Keratinocyte (primary cell): Measurements from ENCODE around the gene MT4. TPM values are rescaled to one million over a fixed set of nuclear protein-coding genes. Genes with fewer than 3 reads are reported as not detected.

Experiments used
- DNase-seq: peaks from one replicate; pipeline ENCODE4 v3.0.0-alpha.2; 2011; ENCODE audit warnings: low read depth, missing footprints, low spot score
- FAIRE-seq: peaks from 2 replicates; lab custom pipeline; 2011; peaks lifted over from hg19 to GRCh38; lab: Jason Lieb, UNC
- H2AFZ ChIP-seq: 2 replicates; pipeline ENCODE4 v1.6.0; 2012; ENCODE audit warnings: low read length, control low read depth, inconsistent platforms; ENCODE audit not compliant: control insufficient read depth
- H3K27ac ChIP-seq: 2 replicates; pipeline ENCODE4 v1.5.1; 2011; ENCODE audit warnings: low read length; ENCODE audit not compliant: control insufficient read depth, insufficient read depth
- H3K27me3 ChIP-seq: 3 replicates; pipeline ENCODE4 v1.6.0; 2011; ENCODE audit warnings: low read length; ENCODE audit not compliant: control insufficient read depth, insufficient read depth; ENCODE audit errors: extremely low read depth
- H3K36me3 ChIP-seq, 2 experiments: 2 replicates in 1 of 2; 3 replicates in 1 of 2; pipeline ENCODE4 v1.5.1; 2011; ENCODE audit warnings: low read length in 2 of 2, mild to moderate bottlenecking in 1 of 2; ENCODE audit not compliant: control insufficient read depth in 2 of 2, insufficient read depth in 2 of 2; ENCODE audit errors: extremely low read depth in 1 of 2
- H3K4me1 ChIP-seq: 3 replicates; pipeline ENCODE4 v1.5.1; 2011; ENCODE audit warnings: low read length; ENCODE audit not compliant: control insufficient read depth, insufficient read depth; ENCODE audit errors: extremely low read depth
- H3K4me2 ChIP-seq: 3 replicates; pipeline ENCODE4 v1.6.0; 2011; ENCODE audit warnings: low read depth, low read length; ENCODE audit not compliant: control insufficient read depth, insufficient read depth; ENCODE audit errors: extremely low read depth
- H3K4me3 ChIP-seq, 3 experiments: fragments of 200-600 bp in 1 of 3; sonication (generic) in 1 of 3; 2 replicates in 2 of 3; 3 replicates in 1 of 3; pipeline ENCODE4 v1.5.1; 2011 to 2016; ENCODE audit warnings: low read length in 3 of 3, mild to moderate bottlenecking in 3 of 3, control low read depth in 2 of 3, inconsistent platforms in 1 of 3, low read depth in 1 of 3, mixed read lengths in 1 of 3, mixed run types in 1 of 3, moderate library complexity in 1 of 3; ENCODE audit not compliant: control insufficient read depth in 2 of 3, insufficient read depth in 2 of 3; ENCODE audit errors: extremely low read depth in 1 of 3
- H3K79me2 ChIP-seq: 2 replicates; pipeline ENCODE4 v1.6.0; 2012; ENCODE audit warnings: low read length; ENCODE audit not compliant: control insufficient read depth, insufficient read depth
- H3K9ac ChIP-seq: 3 replicates; pipeline ENCODE4 v1.6.0; 2011; ENCODE audit warnings: low read length; ENCODE audit not compliant: control insufficient read depth, insufficient read depth; ENCODE audit errors: extremely low read depth
- H3K9me1 ChIP-seq: 3 replicates; pipeline ENCODE4 v1.6.0; 2011; ENCODE audit warnings: low read length; ENCODE audit not compliant: control insufficient read depth, insufficient read depth; ENCODE audit errors: extremely low read depth
- H3K9me3 ChIP-seq: 2 replicates; pipeline ENCODE4 v1.5.1; 2012; ENCODE audit warnings: low read depth, low read length; ENCODE audit not compliant: control insufficient read depth
- H4K20me1 ChIP-seq: 3 replicates; pipeline ENCODE4 v1.6.0; 2011; ENCODE audit warnings: low read length; ENCODE audit not compliant: control insufficient read depth, insufficient read depth; ENCODE audit errors: extremely low read depth
- CTCF ChIP-seq, 3 experiments: IDR thresholded peaks in 1 of 3; conservative IDR thresholded peaks in 1 of 3; optimal IDR thresholded peaks in 1 of 3; 2 replicates in 2 of 3; 3 replicates in 1 of 3; pipeline versions ENCODE3 to v1.5.1; 2011; ENCODE audit warnings: low read length in 3 of 3, mild to moderate bottlenecking in 3 of 3, moderate library complexity in 2 of 3, control low read depth in 1 of 3, inconsistent platforms in 1 of 3; ENCODE audit not compliant: insufficient read depth in 2 of 3; ENCODE audit errors: extremely low read depth in 1 of 3
- EZH2 ChIP-seq: IDR thresholded peaks from one replicate; pipeline ENCODE4 v1.6.1; 2012; ENCODE audit warnings: inconsistent platforms, mild to moderate bottlenecking, low read length, moderate library complexity
- dilution Hi-C: fragments of 300-500 bp; cut with MboI; formaldehyde crosslinking; loops from one replicate; pipeline ENCODE4 v1.7.0; 2020; ENCODE audit warnings: low sequenced_read_pairs; ENCODE audit not compliant: extremely low pct_ligation_motif_present
- polyA plus RNA-seq, 5 experiments: library from polyadenylated mRNA; depleted of rRNA in 3 of 5; stranded (reverse) in 3 of 5; stranded (forward) in 1 of 5; unstranded in 1 of 5; fragments of >200 nt; gene quantifications; 1 replicate in 1 of 5; 2 replicates in 3 of 5; 3 replicates in 1 of 5; pipeline versions ENCODE4 v1.2.1 to v1.2.3, GENCODE V29; 2011 to 2012; ENCODE audit warnings: missing spikeins in 2 of 5, low read depth in 1 of 5, low replicate concordance in 1 of 5

The MT4 gene
- polyA plus RNA-seq, 1 donor (not counting 4 experiments of a cell fraction or from before 2014, with no cell fraction given) = 0.77 TPM

DNA sequence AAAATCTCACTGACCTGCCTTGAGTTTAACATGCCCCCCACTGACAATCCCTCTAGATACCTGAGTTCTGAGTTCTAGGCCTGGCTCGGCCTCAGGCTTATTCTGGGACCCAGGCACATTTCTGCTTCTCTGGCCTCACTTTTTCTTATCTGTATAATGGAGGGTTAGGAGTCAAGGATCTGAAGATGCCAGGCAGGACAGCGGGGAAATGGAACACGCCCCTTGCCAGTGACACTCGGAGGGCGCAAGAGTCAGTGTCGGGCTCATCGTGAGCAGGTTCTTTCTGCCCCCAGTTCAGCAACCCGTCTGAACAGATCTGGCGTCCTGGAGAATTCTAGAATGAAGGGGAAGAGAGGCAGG, 23.9 kb downstream of the MT4 start:
- Histone ChIP-seq H2AFZ (no peak overlapping the region), H3K4me2 (peak overlapping the region; percentile 60), H3K9me1 (no peaks in the 10 kb centered on the region), H3K9ac (no peak overlapping the region), H4K20me1 (no peaks in the 10 kb centered on the region), H3K4me1 (peaks cover 4% of the 10 kb centered on the region), H3K27me3 (peaks cover 38% of the 10 kb centered on the region), H3K9me3 (no peaks in the 10 kb centered on the region), H3K4me3 (no peak overlapping the region), H3K27ac (no peak overlapping the region), H3K36me3 (no peaks in the 10 kb centered on the region), H3K79me2 (no peaks in the 10 kb centered on the region)
- dilution Hi-C loops = no loop called here
- FAIRE-seq (no peak), DNase-seq (no peak)
- TF ChIP-seq CTCF (optimal IDR thresholded peaks at IDR 0.05 in 1 of 3, IDR thresholded peaks at IDR 0.05 in 1 of 3, conservative IDR thresholded peaks at IDR 0.05 in 1 of 3; ENCODE audit: extremely low read depth in 1 of 3, insufficient read depth in 2 of 3, low read length in 3 of 3) = no peak
- no peak for TF ChIP-seq EZH2

DNA sequence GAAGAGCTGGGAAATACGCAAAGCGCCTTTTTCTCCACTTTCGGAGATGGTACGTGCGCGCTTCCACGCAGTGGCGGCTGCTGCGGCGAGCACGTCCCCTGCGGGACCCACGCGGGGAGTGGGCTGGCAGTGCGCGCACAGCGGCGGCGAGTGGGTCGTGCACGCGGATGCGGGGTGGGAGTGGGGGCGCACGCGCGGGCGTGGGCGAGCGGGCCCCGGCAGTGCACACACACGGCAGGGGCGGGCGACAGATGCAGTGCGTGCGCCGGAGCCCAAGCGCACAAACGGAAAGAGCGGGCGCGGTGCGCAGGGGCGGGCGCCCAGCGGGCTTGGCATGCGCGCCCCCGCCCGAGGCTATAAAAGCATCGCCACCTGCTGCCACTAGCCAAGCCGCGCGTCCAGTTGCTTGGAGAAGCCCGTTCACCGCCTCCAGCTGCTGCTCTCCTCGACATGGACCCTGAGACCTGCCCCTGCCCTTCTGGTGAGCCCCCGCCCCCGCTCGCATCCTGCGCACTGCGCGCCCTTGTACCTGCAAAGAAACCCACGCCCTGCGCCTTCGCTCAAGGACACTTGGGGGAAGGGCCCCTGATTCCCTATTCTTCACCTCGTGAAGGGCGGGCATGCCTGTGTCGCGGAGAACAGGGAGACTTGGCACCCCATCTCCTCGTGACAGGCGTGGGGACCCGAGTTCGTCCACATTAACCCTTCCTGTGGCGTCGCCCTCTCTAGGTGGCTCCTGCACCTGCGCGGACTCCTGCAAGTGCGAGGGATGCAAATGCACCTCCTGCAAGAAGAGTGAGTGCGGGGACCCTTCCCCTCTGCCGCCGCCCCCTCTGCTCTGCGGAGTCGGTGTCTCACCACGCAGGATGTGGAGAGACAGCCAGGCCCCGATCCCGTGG, 24.5 kb downstream of the MT4 start, which contains the start of gene MT3:
Gene MT3, plus strand, starts transcription at position 388 of the 899 bp plus-strand sequence. Its CDS starts 63 bp downstream, at position 451.
- no peak for DNase-seq
- Histone ChIP-seq H3K9ac (no peak within 1 kb of the TSS), H3K4me3 (no peak within 1 kb of the TSS), H3K9me1 (no peaks in the 10 kb centered on the region), H4K20me1 (no peaks in the 10 kb centered on the region), H3K4me2 (peak within 1 kb of the TSS; percentile 60), H3K27ac (no peak within 1 kb of the TSS), H3K79me2 (no peaks in the 10 kb centered on the region), H3K9me3 (no peaks in the 10 kb centered on the region), H2AFZ (no peak within 1 kb of the TSS), H3K4me1 (peaks cover 4% of the 10 kb centered on the region), H3K27me3 (peaks cover 38% of the 10 kb centered on the region), H3K36me3 (no peaks in the 10 kb centered on the region)
- TF ChIP-seq CTCF (optimal IDR thresholded peaks at IDR 0.05 in 1 of 3, IDR thresholded peaks at IDR 0.05 in 1 of 3, conservative IDR thresholded peaks at IDR 0.05 in 1 of 3; ENCODE audit: extremely low read depth in 1 of 3, insufficient read depth in 2 of 3, low read length in 3 of 3) (no peak), EZH2 (peak; percentile 44)
- FAIRE-seq = no peak
- dilution Hi-C loops = no loop called here
